Left cardiac atrium (tissue), 4 donors: ENCODE data around the gene CRACDL. TPM values are rescaled to one million over a fixed set of nuclear protein-coding genes. Genes with fewer than 3 reads are reported as not detected.

Experiments used
- ATAC-seq, 2 donors: fragments of 200-7000 bp; cut with Tn5 transposase; one replicate each; pipeline ENCODE4 v1.9.1; 2020; ENCODE audit warnings: mild to moderate bottlenecking in 2 of 2, moderate library complexity in 2 of 2
- DNase-seq: peaks from one replicate; pipeline ENCODE4 v3.0.0-alpha.2; 2020
- intact Hi-C, 2 donors: fragments of 100-400 bp; cut with DNase I; formaldehyde crosslinking; loops; one replicate each; pipeline versions ENCODE4 v1.14.1 to v1.15.1; 2022 to 2023
- total RNA-seq, 2 donors: library from RNA; stranded (reverse); fragmentation: NEBNext Ultra II Directional; extraction: Animal tissue kit (Norgen Biotek cat#: 25700); gene quantifications; one replicate each; pipeline ENCODE4 v1.2.1, GENCODE V29; 2021
- donor health status: DM: no; HTN: yes; CAD: no.
- donor health status: DM: no; HTN: yes; CAD: no; lungs with severe emphysema.
- donor health status: DM: yes; HTN: yes; CAD: no.
- donor health status: Dilated cardiomyopathy.

CRACDL gene
- total RNA-seq, 2 donors from 2014 or later: 5.7 to 7.7 TPM

DNA sequence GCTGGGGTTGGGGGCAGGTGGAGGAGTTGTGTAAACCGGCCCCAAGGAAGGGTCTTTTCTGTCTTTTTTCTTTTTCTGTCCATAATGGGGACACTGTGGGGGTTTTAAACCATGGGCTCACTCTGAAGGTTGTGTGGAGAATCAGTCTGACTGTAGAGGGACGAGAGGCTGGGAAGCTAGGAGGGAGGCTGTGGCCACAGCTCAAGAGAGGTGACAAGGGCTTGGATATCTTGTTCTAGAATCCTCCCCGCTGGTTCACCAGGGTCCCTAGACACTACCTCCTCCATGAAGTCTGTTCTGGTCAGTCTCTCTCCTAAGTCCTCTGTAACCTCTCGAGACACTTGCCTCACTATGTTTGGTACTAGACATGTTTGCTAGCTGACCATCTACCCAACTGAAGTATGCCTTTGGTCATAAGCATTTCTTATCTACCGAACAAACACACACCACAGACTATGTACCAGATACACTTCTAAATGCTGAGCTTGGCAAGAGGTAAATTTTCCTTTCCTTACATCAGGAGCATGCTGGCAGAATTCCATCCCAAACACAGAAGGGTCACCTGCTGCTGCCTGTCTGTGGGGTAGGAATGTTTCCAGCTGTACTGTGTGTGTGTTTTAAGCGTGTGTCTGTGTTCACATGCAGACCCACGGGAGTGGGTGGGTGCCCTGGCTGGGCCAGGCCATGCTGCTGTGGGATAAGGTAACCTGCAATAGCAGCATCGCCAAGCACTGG lies 135.5 kb downstream of the CRACDL start:
- ATAC-seq (no peak), DNase-seq (no peak)
- intact Hi-C loops: no loop called here

DNA sequence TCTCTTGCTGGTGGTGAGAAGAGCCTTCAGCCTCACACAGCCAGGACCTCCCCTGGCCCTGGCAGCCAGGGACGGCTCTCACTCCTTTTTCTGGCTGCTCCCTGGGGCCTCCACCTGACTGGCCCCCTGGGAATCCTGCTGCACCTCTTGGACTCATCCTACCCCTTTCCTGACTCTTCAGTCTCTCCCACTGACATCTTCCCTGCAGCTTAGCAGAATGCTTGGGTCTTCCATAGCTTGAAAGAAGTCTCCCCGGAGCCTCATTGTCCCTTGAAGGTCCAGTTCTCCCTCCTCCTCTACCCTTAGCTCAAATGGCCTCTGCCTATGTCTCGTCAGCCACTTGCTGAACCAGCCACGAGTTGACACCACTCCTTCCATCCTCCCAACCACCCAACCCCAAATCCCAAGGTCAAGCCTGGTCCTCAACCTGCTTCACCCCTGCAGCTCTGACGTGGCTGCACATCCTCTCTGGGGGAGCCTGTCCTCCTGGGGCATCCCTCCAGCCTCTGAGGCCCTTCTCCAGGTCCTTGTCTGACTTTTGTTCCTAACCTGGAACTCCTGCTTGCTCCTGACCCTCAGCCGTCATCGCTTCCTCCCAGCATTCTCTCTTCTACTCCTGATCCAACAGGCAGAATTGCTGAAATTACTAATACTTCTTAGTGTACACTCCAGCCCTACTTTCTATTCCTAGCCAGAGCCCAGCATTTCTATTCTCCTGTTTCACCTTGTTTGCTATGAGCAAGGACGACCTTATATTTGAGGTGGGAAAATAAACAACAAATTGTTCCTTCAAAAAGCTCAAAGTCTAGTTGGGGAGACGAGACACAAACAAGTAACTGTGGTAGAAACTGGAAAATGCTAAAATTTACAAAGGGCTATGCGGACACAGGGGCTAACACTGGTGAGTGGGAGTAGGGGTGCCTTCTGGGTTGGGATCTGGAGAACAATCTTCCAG lies 136.4 kb downstream of the CRACDL start:
- intact Hi-C loops: no loop called here
- DNase-seq: no peak
- ATAC-seq: peak in 1 of 2 donors; percentile 42

DNA sequence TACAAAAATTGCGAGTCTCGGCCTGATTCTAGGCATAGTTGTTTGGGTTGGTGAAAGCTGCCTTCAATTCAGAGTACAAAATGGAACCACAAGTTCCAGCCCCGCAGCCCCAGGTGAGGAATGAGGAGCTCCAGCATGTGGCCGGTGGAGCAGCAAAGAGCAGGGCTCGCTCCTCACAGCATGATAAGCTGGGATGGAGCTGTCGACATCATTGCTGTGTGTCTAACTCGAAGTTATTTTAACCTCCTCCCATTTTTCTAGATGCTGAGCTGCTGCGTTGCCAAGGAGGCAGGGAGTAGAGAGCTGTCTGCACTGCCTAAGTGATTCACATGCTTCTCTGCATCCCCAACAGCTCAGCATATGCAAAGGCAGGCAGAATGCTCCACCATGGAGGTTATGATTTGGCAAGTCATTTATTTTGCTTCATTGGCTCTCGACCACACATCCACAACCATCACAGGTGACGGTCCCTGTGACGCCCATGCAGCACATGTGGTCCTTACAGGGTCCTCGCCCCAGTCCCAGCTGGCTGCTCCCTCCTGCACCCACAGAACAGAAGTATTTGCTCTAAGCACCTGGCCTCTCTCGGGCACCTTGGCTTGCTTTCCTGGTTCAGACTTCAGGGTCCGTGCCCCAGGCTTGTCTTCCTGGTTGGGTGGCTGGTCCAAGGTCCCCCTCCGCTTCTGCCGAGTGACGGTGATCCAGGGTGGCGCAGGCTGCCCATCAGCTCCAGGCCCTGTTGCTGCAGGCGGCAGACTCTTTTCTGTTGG lies 139.1 kb downstream of the CRACDL start:
- intact Hi-C loops: no loop called here
- ATAC-seq (peak in 1 of 2 donors; percentile 65), DNase-seq (no peak)

DNA sequence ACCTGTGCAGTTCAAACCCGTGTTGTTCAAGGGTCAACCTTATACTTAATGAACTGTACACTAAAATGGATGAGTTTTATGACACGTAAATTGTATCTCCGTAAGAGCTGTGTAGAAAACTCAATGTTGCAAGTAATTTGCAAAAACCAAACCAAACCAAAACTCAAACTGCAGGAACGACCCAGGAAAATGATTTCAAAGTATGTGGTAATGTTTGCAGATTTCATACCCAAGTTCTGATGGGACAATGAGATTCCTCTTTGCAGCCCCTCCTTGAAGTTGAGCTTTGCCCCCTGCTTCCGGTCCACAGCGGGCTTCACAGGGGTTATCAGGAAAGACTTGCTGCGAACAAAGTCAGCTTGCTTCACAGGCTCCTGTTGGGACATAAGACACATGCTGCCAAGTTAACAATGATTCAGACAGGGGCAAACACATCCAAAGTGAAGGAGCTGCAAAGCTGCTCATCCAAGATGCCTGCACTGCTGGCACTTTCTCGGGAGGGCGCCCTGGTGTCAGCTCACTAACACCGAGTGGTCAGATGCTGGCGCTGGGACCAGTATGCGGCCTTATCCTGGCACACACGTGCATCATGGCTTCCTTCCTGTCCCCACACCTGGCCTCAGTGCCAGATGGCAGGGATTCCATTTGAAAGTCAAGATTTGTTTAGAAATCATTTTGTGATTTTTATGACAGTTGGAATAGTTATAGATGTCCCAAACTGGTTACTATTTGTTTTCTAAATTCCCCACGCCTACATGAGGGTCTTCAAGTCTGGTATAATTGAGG lies 139.9 kb downstream of the CRACDL start:
- ATAC-seq (peak in 1 of 2 donors; percentile 35), DNase-seq (no peak)
- intact Hi-C loops: no loop called here

DNA sequence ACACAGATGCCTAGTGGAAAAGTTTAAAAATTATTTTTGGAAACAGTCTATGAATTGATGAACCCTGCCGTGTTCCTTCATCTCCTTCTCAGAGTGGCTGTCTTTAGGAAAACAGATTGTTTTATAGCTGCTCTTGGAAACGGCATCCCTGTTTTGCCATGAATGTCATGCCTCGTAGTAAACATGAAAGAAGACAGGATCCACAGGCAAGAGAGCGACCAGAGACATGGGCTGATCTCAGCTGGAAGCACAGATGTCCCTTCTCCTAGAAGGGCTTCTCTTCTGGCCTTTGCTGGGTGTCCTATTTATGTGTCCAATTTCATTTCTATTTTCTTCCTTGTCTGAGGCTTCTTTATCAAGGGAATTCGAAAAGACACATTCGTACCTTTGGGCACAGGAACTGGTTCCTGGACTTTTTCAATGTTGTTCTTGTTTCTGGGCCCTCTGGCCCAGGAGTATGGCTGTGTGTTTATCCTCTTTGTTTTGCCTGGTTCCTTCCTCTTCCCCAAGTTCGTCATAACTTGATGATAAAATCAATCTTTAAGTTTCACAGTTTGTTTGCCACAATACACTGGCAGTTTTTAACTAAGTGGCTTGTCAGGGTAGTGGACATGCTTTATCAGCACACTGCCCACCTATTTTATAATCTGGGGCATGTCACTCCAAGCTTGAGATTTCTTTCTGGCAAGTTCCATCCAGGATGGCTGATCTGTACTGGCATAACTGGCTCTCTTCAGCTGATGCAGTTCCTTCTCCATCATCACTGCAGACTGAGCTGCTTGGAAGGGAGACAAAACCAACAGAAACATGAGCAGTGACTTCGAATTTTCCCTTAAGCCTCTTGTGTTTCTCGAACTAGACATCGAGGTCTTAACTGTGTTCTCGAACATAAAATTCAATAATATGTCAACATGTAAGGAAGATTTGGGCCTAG lies 141.9 kb downstream of the CRACDL start:
- intact Hi-C loops: no loop called here
- no peak for ATAC-seq
- DNase-seq: no peak

DNA sequence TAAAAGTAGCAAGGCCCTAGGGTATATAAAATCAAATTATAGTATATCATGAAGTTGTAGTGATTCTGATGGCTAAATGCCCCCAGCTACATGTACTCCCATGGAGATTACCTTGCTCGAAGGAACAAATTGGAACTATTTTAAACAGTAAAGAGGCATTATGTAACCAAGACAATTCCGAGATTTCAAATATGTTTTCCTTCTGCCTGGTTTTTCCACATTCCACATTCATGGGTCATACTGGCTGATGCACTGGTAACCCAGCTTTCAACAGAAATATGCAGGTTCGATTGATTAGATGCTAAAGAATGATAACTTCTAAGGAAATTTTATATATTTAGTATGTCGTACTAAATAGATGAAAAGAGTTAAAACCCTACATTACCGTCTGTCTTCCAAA lies 142.8 kb downstream of the CRACDL start:
- intact Hi-C loops: no loop called here
- ATAC-seq (no peak), DNase-seq (no peak)

DNA sequence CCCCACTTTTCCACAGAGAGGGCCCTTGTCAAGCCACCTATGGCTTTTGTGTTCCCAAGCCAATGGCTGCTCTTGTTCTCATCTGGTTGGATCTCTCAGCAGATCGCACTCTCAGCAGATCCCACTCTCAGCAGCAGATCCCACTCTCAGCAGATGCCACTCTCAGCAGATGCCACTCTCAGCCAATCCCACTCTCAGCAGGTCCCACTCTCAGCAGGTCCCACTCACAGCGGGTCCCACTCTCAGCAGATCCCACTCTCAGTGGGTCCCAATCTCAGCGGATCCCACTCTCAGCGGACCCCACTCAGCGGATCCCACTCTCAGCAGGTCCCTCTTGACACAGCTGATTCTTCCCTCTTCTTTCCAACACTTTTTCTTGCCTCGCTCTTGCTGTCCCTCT lies 145.8 kb downstream of the CRACDL start:
- no peak for ATAC-seq
- intact Hi-C loops: no loop called here

DNA sequence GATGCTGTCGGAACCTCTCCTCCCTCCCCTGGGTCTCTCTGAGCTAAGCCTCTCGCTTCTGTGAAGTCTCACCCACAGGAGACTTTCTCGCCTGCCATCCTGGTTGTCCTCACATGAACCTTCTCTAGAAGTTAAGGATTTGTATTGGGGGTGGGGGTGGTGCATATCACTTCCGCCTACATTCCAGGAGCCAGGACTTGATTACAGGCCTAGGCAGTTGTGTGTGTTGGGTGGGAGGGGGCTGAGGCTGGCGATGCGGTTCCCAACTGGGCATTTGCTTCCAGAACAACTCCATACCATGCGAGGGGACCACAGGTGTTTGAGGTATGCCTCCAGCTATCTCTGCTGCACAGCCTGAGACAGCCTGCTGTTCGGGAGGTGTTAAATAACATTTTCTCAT lies 148.3 kb downstream of the CRACDL start:
- ATAC-seq (no peak), DNase-seq (no peak)
- intact Hi-C loops: no loop called here

More for the DNA sequence above, 145.8 kb downstream of the CRACDL start:
- DNase-seq: no peak

DNA sequence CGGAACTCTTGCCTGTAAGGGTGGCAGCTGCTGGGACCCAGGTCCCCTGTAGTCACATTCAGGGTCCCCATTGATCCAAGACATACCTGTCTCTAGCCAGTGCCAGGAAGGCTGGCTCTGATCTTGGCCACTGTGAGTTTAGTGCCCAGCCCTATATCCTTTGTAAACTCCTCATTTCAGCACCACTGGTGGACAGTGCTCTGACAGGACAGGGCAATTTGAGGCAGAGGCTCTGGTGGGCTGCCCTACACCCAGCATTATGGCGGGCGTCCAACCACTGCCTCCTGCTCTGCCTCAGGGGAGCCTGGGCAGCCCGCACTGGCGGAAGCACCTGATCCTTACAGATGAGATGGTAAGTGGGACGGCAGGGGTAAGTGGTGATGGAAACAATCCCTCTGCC lies 149.8 kb downstream of the CRACDL start:
- ATAC-seq: no peak
- DNase-seq: no peak
- intact Hi-C loops: no loop called here

DNA sequence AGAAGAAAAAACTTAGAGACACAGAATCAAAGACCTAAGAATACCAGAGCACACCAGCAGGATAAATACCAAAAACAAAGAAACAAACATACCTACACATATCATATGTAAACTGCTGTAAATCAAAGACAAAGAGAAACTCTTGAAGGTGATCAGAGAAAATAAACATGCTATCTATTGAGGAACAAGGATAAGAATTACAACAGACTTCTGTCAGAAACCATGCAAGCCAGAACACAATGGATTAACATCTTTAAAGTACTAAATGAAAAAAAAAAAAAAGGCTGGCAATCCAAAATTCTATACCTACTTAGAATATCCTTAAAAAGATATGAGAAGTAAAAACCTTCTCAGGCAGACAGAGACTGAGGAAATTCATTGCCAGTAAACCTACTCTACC lies 153.5 kb downstream of the CRACDL start:
- DNase-seq: no peak
- intact Hi-C loops: no loop called here
- no peak for ATAC-seq

DNA sequence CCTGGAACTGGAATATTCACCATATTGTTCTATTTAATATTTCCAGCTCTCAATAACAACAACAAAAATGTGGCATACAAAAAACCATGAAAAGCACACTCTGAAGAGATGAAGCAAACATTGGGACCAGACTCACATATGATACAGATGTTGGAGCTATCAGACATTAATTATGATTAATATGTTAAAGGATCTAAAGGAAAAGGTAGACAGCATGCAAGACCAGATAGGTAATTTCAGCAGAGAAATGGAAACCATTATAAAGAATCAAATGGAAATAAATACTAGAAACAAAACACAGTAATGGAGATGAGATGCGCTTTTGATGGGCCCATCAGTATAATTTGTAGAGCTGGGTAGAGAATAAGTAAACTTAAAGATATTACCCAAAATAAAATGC lies 154.2 kb downstream of the CRACDL start:
- no peak for DNase-seq
- no peak for ATAC-seq
- intact Hi-C loops: no loop called here

DNA sequence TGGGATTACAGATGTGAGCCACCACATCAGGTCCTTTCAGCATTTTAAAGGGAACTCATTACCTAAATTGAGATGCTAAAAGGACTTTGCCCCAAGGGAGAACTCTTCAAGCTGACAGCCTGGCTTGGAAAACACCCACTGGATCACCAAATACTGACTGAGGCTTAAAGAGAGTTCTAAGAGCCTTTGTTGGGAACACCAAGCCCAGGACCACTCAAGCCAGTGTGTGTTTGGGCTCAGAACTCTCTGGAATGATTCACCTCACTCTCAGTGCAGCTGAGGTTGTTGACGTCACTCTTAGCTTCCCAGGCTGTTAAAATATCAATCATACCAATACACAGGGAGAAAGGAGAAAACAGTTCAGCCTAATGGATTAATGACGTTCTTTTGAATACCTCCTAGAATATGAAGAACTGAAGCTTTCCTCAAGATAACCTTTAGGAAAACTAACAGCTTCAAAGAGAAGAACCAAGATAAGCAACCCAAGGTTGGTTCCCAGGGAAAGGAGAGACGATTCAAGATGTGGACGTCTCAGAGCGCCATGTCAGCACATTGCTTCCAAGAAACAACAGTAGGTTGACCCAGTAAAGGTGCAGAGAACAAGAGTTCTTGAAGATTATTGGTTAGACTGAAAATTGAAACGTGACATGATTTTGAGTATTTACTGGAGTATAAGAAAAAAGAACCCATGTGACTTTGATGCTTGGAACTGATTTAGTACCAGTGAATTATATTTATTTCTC lies 157.1 kb downstream of the CRACDL start:
- intact Hi-C loops: no loop called here
- DNase-seq (no peak), ATAC-seq (no peak)

DNA sequence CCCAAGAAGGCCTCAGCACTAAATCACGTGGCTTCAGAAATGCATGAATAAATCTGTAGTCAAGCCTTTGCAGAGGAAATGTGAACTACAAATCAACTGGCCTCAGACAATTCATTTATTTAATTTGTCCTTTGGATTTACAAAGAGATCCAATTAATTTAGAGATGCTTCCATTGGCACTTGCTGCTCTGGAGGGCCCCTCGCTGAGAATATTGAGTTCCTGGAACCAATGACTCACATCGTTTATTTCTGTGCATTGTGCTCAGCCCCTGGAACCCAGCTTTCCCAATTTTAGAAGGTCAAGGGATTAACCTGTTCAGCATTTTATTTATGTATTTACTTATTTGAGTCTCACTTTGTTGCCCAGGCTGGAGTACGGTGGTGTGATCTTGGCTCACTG lies 157.9 kb downstream of the CRACDL start:
- intact Hi-C loops: no loop called here
- ATAC-seq (no peak), DNase-seq (no peak)

DNA sequence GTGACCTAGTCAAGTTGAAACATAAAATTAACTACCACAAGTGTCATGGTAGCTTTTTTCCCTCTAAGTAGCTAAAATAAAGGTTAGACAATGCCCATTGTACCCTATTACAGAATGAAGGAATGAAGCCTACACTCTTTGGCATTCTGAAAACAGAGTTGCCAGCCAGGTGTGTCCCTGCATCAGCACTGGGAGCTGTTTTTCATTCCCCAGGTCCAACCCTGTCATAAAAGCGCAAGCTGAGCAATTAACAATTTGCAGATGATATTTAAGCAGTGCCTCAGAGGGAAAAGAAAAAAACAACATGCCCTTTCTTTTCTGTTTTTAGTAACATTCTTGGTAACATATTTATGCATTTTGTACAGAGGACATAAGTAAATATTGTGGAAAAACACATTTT lies 158.3 kb downstream of the CRACDL start:
- ATAC-seq (no peak), DNase-seq (no peak)
- intact Hi-C loops: no loop called here

DNA sequence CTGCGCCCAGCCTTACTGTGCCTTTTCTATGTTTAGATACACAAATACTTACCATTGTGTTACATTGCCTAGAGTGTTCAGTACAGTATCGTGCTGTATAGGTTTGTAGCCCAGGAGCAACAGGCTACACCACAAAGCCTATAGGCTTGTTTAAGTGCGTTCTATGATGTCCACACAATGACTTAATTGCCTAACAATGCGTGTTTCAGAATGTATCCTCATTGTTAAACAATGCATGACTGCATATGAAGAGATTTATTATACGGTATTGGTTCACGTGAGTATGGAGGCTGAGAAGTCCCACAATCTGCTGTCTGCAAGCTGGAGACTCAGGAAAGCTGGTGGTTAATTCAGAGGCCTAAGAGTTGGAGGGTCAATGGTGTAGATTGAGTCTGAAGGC lies 158.9 kb downstream of the CRACDL start:
- ATAC-seq (no peak), DNase-seq (no peak)
- intact Hi-C loops: no loop called here

DNA sequence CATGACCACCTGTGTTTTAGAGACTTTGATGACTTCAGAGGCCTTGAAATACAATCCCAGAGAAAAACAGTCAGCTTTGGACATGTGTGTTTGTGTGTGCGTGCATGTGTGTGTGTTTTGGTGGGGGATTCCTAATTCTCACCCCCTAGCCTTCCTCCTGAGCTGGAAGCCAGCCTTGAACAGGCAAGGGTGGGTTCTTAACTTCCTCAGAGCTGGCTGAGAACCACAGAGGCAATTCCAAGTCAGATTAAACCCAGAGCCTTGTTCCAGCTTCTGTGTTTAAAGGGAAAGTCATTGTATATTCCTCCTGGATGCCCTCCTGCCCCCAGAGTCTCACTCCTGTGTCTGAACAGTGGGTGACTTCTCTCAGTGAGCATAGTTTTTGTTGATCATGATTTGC lies 159.9 kb downstream of the CRACDL start:
- intact Hi-C loops: no loop called here
- ATAC-seq: no peak
- DNase-seq: no peak
